Natural killer cell (primary cell): ENCODE measurements around the gene IL18. TPM values are rescaled to one million over a fixed set of nuclear protein-coding genes. Genes with fewer than 3 reads are reported as not detected.
A peak's percentile ranks its signal among the peaks of the same experiment; 100 is the strongest.

Source experiments
- ATAC-seq, 3 donors: fragments of 150-1000 bp in 2 of 3; fragments of 200-7000 bp in 1 of 3; cut with Tn5 transposase; 1 replicate in 1 of 3; 2 replicates in 2 of 3; pipeline ENCODE4 v1.10.0; 2021; ENCODE audit warnings: mild to moderate bottlenecking in 2 of 3, moderate library complexity in 2 of 3
- DNase-seq, 2 donors: peaks; one replicate each; pipeline versions ENCODE4 v3.0.0 to v3.0.0-alpha.2; 2013 to 2021; ENCODE audit warnings: mixed read lengths in 1 of 2
- H3K27ac ChIP-seq: one replicate; pipeline ENCODE4 v1.5.1; 2013; ENCODE audit warnings: mild to moderate bottlenecking, low read length
- H3K27me3 ChIP-seq: one replicate; pipeline ENCODE4 v1.6.1; 2013; ENCODE audit warnings: low read length; ENCODE audit not compliant: control insufficient read depth, insufficient read depth
- H3K36me3 ChIP-seq: one replicate; pipeline ENCODE4 v1.6.1; 2013; ENCODE audit warnings: low read length; ENCODE audit not compliant: control insufficient read depth, insufficient read depth
- H3K4me1 ChIP-seq: one replicate; pipeline ENCODE4 v1.6.1; 2013; ENCODE audit warnings: low read length; ENCODE audit not compliant: control insufficient read depth, insufficient read depth
- H3K4me3 ChIP-seq: one replicate; pipeline ENCODE4 v1.5.1; 2013; ENCODE audit warnings: low read length
- H3K9me3 ChIP-seq: one replicate; pipeline ENCODE4 v1.6.1; 2013; ENCODE audit warnings: low read length; ENCODE audit not compliant: control insufficient read depth, insufficient read depth
- H3K27ac Mint-ChIP-seq, 2 donors: one replicate each; pipeline ENCODE4 v1.8.0; 2022; ENCODE audit warnings: mild to moderate bottlenecking in 2 of 2, mixed read lengths in 2 of 2, moderate library complexity in 1 of 2
- H3K27me3 Mint-ChIP-seq, 2 donors: one replicate each; pipeline ENCODE4 v1.8.0; 2022; ENCODE audit warnings: low read depth in 2 of 2, mixed read lengths in 2 of 2
- H3K36me3 Mint-ChIP-seq: one replicate; pipeline ENCODE4 v1.8.0; 2022; ENCODE audit warnings: mixed read lengths
- H3K4me1 Mint-ChIP-seq, 2 donors: one replicate each; pipeline ENCODE4 v1.8.0; 2022; ENCODE audit warnings: mixed read lengths in 2 of 2
- H3K4me3 Mint-ChIP-seq: one replicate; pipeline ENCODE4 v1.8.0; 2022; ENCODE audit warnings: mild to moderate bottlenecking, moderate library complexity, mixed read lengths
- H3K9me3 Mint-ChIP-seq, 2 donors: one replicate each; pipeline ENCODE4 v1.8.0; 2022; ENCODE audit warnings: mixed read lengths in 2 of 2
- CTCF ChIP-seq: fragments of 200-600 bp; IDR thresholded peaks from one replicate; pipeline ENCODE4 v1.8.0; 2022; ENCODE audit warnings: antibody characterized with exemption
- WGBS: methylation state at CpG from one replicate; pipeline ENCODE4 v1.1.7; 2013; ENCODE audit warnings: missing lambda C conversion rate; ENCODE audit not compliant: insufficient coverage; 5-methylcytosine and 5-hydroxymethylcytosine counted together
- intact Hi-C: fragments of 100-400 bp; cut with micrococcal nuclease; formaldehyde crosslinking; loops from one replicate; pipeline ENCODE4 v1.14.2; 2022
- total RNA-seq, 4 donors: library from RNA; stranded (reverse); fragments of 120-200 nt in 1 of 4; gene quantifications; one replicate each; pipeline versions ENCODE4 v1.2.3 to v1.2.4, GENCODE V29; 2013 to 2022

IL18 gene
- total RNA-seq, 3 donors from 2014 or later (not counting 1 experiment from before 2014, with no cell fraction given) = 9.3 to 13.8 (median 10.7) TPM

- Mint-ChIP-seq H3K9me3 (no peaks in the 10 kb centered on the region), H3K27ac (no peak within 1 kb of the TSS), H3K27me3 (peaks cover 0 to 5% of the 10 kb centered on the region in 2 donors), H3K4me1 (peaks cover 20 to 23% of the 10 kb centered on the region in 2 donors), H3K4me3 (no peak within 1 kb of the TSS), H3K36me3 (no peaks in the 10 kb centered on the region)
- ATAC-seq (no peak), DNase-seq (no peak)
- no peak for TF ChIP-seq CTCF
- WGBS = 93% methylated on average over 24 of the region's 25 CpGs
- Histone ChIP-seq H3K27me3 (no peaks in the 10 kb centered on the region), H3K4me1 (peaks cover 2% of the 10 kb centered on the region), H3K36me3 (no peaks in the 10 kb centered on the region), H3K27ac (no peak within 1 kb of the TSS), H3K4me3 (no peak within 1 kb of the TSS), H3K9me3 (no peaks in the 10 kb centered on the region)
- intact Hi-C loops = no loop called here
These were observed 3.3 kb upstream of the IL18 start, which contains the start of gene TEX12 for GRCh38 chr11:112167145-112167544. TSS of gene TEX12 (plus strand) at chr11:112167372. CDS start at chr11:112169269, 1,897 bp downstream.

GRCh38 chr11:112166562-112166961 lies 2.7 kb upstream of the IL18 start:
- Mint-ChIP-seq H3K9me3 (no peaks in the 10 kb centered on the region), H3K27me3 (peaks cover 0 to 5% of the 10 kb centered on the region in 2 donors), H3K4me3 (no peak overlapping the region), H3K27ac (no peak overlapping the region), H3K4me1 (peaks cover 20 to 27% of the 10 kb centered on the region in 2 donors), H3K36me3 (no peaks in the 10 kb centered on the region)
- intact Hi-C loops = no loop called here
- H3K9me3 ChIP-seq = no peaks in the 10 kb centered on the region
- WGBS = 74% methylated on average over 7 of the region's 8 CpGs
- no peak overlapping the region for H3K4me3 ChIP-seq
- H3K36me3 ChIP-seq = no peaks in the 10 kb centered on the region
- H3K27ac ChIP-seq = no peak overlapping the region
- H3K4me1 ChIP-seq = peaks cover 2% of the 10 kb centered on the region
- no peak for TF ChIP-seq CTCF
- ATAC-seq (no peak), DNase-seq (no peak)
- H3K27me3 ChIP-seq = no peaks in the 10 kb centered on the region

GRCh38 chr11:112165049-112165448 lies 1.2 kb upstream of the IL18 start:
- intact Hi-C loops = no loop called here
- 67% methylated on average over 1 of the region's 3 CpGs for WGBS
- no peak for ATAC-seq
- H3K4me3 Mint-ChIP-seq = no peak overlapping the region
- H3K4me3 ChIP-seq = no peak overlapping the region
- H3K27ac ChIP-seq = no peak overlapping the region
- no peak for DNase-seq
- no peaks in the 10 kb centered on the region for H3K9me3 Mint-ChIP-seq
- H3K4me1 ChIP-seq = peaks cover 2% of the 10 kb centered on the region
- H3K9me3 ChIP-seq = no peaks in the 10 kb centered on the region
- H3K4me1 Mint-ChIP-seq = peaks cover 25 to 32% of the 10 kb centered on the region in 2 donors
- no peaks in the 10 kb centered on the region for H3K27me3 ChIP-seq
- H3K36me3 ChIP-seq = no peaks in the 10 kb centered on the region
- no peaks in the 10 kb centered on the region for H3K36me3 Mint-ChIP-seq
- no peak for TF ChIP-seq CTCF
- H3K27me3 Mint-ChIP-seq = peaks cover 0 to 5% of the 10 kb centered on the region in 2 donors
- peak overlapping the region; percentile 54 to 83 for H3K27ac Mint-ChIP-seq
